ENCODE results near the gene OR2L8.
"Not testable (repeated sequence)": the region's sequence is repeated elsewhere in the genome, so short reads cannot be mapped to it uniquely, and the experiment has no call there.

Gene OR2L8

DNA sequence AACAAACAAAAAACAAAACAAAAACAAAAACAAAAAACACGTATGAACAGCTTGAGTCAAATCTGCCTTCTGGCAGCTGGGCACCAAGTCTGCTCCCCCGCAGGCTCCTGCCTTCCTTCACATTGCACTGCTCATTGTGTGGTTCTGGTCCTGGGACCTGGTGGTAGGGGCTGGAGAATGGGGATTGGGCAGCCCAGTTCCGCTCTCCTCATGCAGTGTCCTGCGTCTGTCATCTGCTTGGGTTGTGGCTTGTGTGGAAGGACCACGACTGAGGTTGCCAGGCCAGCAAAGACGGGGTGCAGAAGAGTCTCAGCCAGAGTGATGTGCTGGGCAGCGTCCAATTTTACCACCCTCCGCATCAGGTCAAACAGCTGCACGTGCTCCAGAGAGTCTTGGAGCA, 12.9 kb upstream of the OR2L8 start:
- no peaks in the 10 kb centered on the region for H3K27me3 ChIP-seq (ENCODE audit: control insufficient read depth, insufficient read depth, low read length)
- H3K9me3 ChIP-seq (ENCODE audit: control insufficient read depth, insufficient read depth, low read length): peaks cover 9% of the 10 kb centered on the region
- H3K9ac ChIP-seq (ENCODE audit: low read depth, low read length): no peak overlapping the region
- H3K4me3 ChIP-seq (ENCODE audit: low read depth, low read length): no peak overlapping the region
- H3K36me3 ChIP-seq (ENCODE audit: control insufficient read depth, insufficient read depth, low read length): peaks cover 2% of the 10 kb centered on the region
- no peaks in the 10 kb centered on the region for H3K4me1 ChIP-seq (ENCODE audit: control insufficient read depth, insufficient read depth, low read length)

DNA sequence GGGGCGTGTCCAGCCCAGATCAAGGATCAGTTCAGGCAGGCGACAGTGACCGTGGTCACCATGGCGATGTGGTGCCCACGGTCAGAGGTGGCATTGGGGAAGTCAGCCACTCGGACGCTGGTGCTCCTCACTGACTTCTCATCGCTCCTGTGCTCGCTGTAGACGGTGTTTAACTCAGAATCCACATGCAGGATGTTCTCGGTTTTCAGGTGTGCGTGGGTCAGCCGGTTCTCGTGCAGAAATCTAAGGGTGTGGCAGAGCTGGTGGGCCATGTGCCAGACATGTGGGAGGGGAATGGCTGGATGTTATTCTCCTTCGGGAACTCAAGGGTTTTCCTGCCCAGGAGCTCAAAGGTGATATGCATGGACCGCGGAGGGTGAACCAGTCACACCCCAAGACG, 12.2 kb upstream of the OR2L8 start:
- Histone ChIP-seq H3K4me3 (ENCODE audit: low read depth, low read length) (no peak overlapping the region), H3K9ac (ENCODE audit: low read depth, low read length) (no peak overlapping the region), H3K27me3 (ENCODE audit: control insufficient read depth, insufficient read depth, low read length) (no peaks in the 10 kb centered on the region), H3K36me3 (ENCODE audit: control insufficient read depth, insufficient read depth, low read length) (peaks cover 2% of the 10 kb centered on the region), H3K4me1 (ENCODE audit: control insufficient read depth, insufficient read depth, low read length) (no peaks in the 10 kb centered on the region), H3K9me3 (ENCODE audit: control insufficient read depth, insufficient read depth, low read length) (peaks cover 9% of the 10 kb centered on the region)

DNA sequence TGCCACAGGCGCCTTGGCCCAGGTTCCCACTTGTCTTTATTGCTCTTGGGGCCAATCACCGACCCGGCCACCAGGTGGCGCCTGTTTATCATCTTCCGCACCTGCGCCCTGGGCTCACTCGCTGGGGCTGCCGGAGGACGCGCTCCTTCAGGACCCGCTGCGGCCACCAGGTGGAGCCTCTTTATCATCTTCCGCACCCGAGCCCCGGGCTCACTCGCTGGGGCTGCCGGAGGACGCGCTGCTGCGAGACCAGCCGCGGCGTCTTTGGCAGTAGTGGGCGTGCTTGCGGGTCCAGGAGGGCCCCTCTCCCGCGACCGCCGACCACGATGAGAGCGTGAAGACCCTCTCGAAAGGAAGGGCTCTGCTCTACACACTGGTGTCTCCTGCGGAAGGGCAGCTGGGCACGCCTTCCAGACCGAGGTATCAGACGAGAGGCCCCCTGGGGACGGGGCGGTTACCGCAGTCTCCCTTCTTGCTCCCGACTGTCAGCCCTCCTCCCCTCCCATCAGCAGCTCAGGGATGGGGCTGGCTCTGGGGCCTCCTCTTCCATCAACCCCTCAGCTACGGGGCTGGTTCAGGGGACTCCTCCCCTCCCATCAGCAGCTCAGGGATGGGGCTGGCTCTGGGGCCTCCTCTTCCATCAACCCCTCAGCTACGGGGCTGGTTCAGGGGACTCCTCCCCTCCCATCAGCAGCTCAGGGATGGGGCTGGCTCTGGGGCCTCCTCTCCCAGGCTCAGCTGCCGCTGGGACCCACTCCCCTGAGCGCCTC, 11.5 kb upstream of the OR2L8 start:
- H3K4me3 ChIP-seq (ENCODE audit: low read depth, low read length): peak overlapping the region; percentile 53
- H3K27me3 ChIP-seq (ENCODE audit: control insufficient read depth, insufficient read depth, low read length); H3K9me3 ChIP-seq (ENCODE audit: control insufficient read depth, insufficient read depth, low read length); H3K36me3 ChIP-seq (ENCODE audit: control insufficient read depth, insufficient read depth, low read length); H3K4me1 ChIP-seq (ENCODE audit: control insufficient read depth, insufficient read depth, low read length); H3K9ac ChIP-seq (ENCODE audit: low read depth, low read length): not testable (repeated sequence)

DNA sequence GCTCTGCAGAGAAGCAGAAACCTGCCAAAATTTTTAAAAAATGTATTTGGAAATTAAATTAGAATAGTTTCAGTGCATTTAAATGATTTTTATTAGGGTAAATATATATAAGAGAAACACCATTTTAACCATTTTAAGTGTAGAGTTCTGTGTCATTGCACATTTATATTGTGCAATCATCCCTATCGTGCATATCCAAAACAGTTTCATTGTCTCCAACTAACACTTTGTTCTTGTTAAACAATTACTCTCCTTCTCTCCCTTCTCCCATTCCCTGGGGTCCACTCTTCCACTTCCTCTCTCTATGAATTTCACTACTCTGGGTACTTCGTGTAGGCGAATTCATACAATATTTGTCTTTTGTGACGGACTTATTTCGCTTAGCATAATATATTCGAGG, 6.0 kb upstream of the OR2L8 start:
- H3K9me3 ChIP-seq (ENCODE audit: control insufficient read depth, insufficient read depth, low read length): peaks cover 3% of the 10 kb centered on the region
- no peaks in the 10 kb centered on the region for H3K27me3 ChIP-seq (ENCODE audit: control insufficient read depth, insufficient read depth, low read length)
- no peak overlapping the region for H3K9ac ChIP-seq (ENCODE audit: low read depth, low read length)
- no peak overlapping the region for H3K4me3 ChIP-seq (ENCODE audit: low read depth, low read length)
- H3K36me3 ChIP-seq (ENCODE audit: control insufficient read depth, insufficient read depth, low read length): no peaks in the 10 kb centered on the region
- H3K4me1 ChIP-seq (ENCODE audit: control insufficient read depth, insufficient read depth, low read length): no peaks in the 10 kb centered on the region

DNA sequence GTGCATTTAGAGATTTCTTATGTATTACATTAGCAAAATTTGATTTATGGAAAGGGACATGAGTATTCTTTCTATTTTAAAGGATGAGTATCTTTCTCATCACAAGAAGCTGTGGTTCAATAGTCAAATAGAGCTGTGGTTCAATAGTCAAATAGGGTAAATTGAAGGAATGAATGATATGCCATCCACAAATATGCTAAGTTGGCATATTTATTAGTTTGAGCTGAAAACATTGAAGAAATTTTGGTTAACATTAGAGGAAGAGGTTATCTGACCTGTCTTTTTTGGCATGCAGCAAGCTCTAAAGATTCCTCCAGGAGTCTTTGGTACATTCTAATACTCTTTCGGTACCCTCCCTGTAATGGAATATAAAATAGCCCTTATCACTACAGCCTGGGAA, 4.8 kb downstream of the OR2L8 start:
- H3K36me3 ChIP-seq (ENCODE audit: control insufficient read depth, insufficient read depth, low read length): no peaks in the 10 kb centered on the region
- peaks cover 5% of the 10 kb centered on the region for H3K9me3 ChIP-seq (ENCODE audit: control insufficient read depth, insufficient read depth, low read length)
- no peaks in the 10 kb centered on the region for H3K27me3 ChIP-seq (ENCODE audit: control insufficient read depth, insufficient read depth, low read length)
- no peak overlapping the region for H3K4me3 ChIP-seq (ENCODE audit: low read depth, low read length)
- H3K9ac ChIP-seq (ENCODE audit: low read depth, low read length): no peak overlapping the region
- no peaks in the 10 kb centered on the region for H3K4me1 ChIP-seq (ENCODE audit: control insufficient read depth, insufficient read depth, low read length)

DNA sequence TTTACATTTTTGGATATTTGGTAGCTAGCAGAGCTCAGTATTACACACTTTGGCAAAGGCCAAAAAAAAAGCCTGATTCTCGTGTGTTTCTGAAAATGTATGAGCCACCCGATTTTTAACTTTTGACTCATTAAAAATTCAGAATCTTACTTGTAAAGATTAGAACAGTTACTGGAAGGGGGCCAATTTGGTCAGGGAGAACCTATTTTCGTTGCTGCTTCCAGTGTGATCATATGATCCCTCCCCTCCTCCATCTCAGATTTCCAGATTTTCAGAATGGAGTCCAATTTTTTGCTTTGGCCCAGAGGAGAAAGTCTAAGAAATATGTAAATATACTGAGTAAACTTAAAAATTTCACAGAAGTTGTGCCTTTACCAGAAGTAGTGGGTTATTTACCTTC, 13.1 kb downstream of the OR2L8 start:
- H3K9ac ChIP-seq (ENCODE audit: low read depth, low read length): no peak overlapping the region
- H3K9me3 ChIP-seq (ENCODE audit: control insufficient read depth, insufficient read depth, low read length): peaks cover 23% of the 10 kb centered on the region
- H3K27me3 ChIP-seq (ENCODE audit: control insufficient read depth, insufficient read depth, low read length): no peaks in the 10 kb centered on the region
- H3K36me3 ChIP-seq (ENCODE audit: control insufficient read depth, insufficient read depth, low read length): no peaks in the 10 kb centered on the region
- H3K4me3 ChIP-seq (ENCODE audit: low read depth, low read length): no peak overlapping the region
- no peaks in the 10 kb centered on the region for H3K4me1 ChIP-seq (ENCODE audit: control insufficient read depth, insufficient read depth, low read length)

DNA sequence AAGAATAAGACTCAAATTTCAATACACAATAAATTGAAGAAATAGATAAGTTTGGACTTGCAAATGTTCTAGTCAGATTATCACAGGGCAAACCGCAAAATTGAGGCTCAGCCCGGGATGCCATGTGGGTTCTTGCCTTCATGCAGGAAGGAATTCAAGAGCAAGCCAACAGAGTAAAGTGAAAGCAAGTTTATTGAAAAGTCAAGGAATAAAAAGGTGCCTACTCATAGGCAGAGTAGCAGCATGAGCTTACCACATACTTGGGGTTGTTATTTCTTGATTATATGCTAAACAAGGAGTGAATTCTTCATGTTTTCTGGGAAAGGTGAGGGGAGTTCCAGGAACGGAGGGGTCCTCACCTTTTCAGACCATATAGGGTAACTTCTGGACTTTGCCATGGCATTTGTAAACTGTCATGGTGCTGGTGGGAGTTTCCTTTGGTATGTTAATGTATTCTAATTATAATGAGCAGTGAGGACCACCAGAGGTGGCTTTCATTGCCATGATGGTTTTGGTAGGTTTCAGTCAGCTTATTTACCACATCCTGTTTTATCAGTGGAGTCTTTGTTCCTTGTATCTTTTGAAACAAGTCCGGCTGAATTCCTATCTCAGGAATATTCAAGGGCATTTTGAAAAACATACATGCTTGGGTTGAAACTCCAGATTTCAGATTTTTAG, 14.4 kb downstream of the OR2L8 start:
- H3K9me3 ChIP-seq (ENCODE audit: control insufficient read depth, insufficient read depth, low read length): peaks cover 23% of the 10 kb centered on the region
- no peak overlapping the region for H3K9ac ChIP-seq (ENCODE audit: low read depth, low read length)
- no peak overlapping the region for H3K4me3 ChIP-seq (ENCODE audit: low read depth, low read length)
- H3K36me3 ChIP-seq (ENCODE audit: control insufficient read depth, insufficient read depth, low read length): no peaks in the 10 kb centered on the region
- H3K4me1 ChIP-seq (ENCODE audit: control insufficient read depth, insufficient read depth, low read length): no peaks in the 10 kb centered on the region
- H3K27me3 ChIP-seq (ENCODE audit: control insufficient read depth, insufficient read depth, low read length): no peaks in the 10 kb centered on the region

DNA sequence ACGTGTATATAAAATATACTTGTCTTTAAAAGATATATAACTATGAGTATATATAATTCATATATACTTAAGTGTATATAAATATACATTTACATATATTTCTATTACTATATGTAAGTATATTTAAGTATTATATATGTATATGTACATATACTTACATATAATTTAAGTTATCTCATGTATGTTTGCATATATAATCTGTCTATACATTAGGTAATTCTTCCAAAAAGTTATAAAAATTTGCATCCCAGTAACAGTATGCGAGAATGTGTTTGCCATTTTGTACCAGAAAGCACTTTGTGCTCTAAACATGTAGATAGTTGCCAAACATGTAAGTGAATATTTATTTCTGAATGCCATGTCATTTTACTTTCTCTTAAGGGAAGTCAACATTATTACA, 16.3 kb downstream of the OR2L8 start, which contains the start of gene OR2AK2:
Gene OR2AK2 (plus strand): TSS at position 301 of the 400 bp plus-strand sequence. CDS start 144 bp downstream, outside the sequence.
- Histone ChIP-seq H3K9me3 (ENCODE audit: control insufficient read depth, insufficient read depth, low read length) (peaks cover 23% of the 10 kb centered on the region), H3K4me1 (ENCODE audit: control insufficient read depth, insufficient read depth, low read length) (no peaks in the 10 kb centered on the region), H3K9ac (ENCODE audit: low read depth, low read length) (no peak within 1 kb of the TSS), H3K27me3 (ENCODE audit: control insufficient read depth, insufficient read depth, low read length) (no peaks in the 10 kb centered on the region), H3K36me3 (ENCODE audit: control insufficient read depth, insufficient read depth, low read length) (no peaks in the 10 kb centered on the region), H3K4me3 (ENCODE audit: low read depth, low read length) (no peak within 1 kb of the TSS)

DNA sequence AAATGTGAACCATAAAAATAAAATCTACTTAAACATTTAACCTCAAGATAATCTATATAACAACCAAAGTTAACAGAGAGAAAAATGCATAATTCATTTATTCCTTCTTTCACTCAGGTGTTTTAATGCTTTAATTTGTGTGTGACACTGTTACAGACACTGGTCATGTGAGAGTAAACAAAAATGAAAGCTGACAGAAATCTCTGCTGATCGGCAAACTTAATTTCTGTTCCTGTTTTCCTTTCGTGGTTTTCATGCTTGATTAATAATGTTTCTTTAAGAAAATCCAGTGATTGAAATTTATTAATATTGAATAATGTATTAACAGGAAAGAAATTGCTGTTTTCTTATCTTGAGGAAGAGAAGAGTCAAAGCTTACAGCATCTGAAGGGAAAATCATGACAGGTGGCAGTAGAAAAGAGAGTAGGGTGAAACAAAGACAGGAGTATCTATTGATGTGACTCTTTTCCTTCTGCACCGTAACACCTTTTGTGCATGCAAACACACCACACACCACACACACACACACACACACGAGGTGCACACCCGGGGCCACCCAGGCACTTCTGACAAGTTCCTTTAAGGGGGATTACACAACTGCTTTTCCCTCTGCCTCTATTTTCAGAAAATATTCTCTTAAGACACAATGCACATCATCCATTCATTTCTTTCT, 18.0 kb downstream of the OR2L8 start:
- H3K36me3 ChIP-seq (ENCODE audit: control insufficient read depth, insufficient read depth, low read length): no peaks in the 10 kb centered on the region
- no peak overlapping the region for H3K4me3 ChIP-seq (ENCODE audit: low read depth, low read length)
- H3K9ac ChIP-seq (ENCODE audit: low read depth, low read length): no peak overlapping the region
- H3K9me3 ChIP-seq (ENCODE audit: control insufficient read depth, insufficient read depth, low read length): peaks cover 16% of the 10 kb centered on the region
- no peaks in the 10 kb centered on the region for H3K27me3 ChIP-seq (ENCODE audit: control insufficient read depth, insufficient read depth, low read length)
- H3K4me1 ChIP-seq (ENCODE audit: control insufficient read depth, insufficient read depth, low read length): no peaks in the 10 kb centered on the region

DNA sequence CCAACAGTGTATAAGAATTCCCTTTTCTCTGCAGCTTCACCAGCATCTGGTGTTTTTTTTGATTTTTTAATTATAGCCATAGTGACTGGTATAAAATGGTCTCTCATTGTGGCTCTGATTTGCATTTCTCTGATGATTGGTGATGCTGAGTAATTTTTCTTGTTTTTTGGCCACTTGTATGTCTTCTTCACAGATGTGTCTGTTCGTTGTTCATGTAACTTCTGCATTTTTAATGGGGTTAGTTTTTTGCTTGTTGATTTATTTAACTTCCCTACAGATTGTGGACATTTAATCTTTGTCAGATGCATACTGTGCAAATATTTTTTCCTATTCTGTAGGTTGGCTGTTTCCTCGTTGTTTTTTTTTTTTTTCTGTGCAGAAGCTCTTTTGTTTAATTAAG, 44.3 kb downstream of the OR2L8 start:
- no peak overlapping the region for H3K9ac ChIP-seq (ENCODE audit: low read depth, low read length)
- no peaks in the 10 kb centered on the region for H3K27me3 ChIP-seq (ENCODE audit: control insufficient read depth, insufficient read depth, low read length)
- H3K36me3 ChIP-seq (ENCODE audit: control insufficient read depth, insufficient read depth, low read length): no peaks in the 10 kb centered on the region
- no peak overlapping the region for H3K4me3 ChIP-seq (ENCODE audit: low read depth, low read length)
- peaks cover 18% of the 10 kb centered on the region for H3K9me3 ChIP-seq (ENCODE audit: control insufficient read depth, insufficient read depth, low read length)
- H3K4me1 ChIP-seq (ENCODE audit: control insufficient read depth, insufficient read depth, low read length): no peaks in the 10 kb centered on the region

DNA sequence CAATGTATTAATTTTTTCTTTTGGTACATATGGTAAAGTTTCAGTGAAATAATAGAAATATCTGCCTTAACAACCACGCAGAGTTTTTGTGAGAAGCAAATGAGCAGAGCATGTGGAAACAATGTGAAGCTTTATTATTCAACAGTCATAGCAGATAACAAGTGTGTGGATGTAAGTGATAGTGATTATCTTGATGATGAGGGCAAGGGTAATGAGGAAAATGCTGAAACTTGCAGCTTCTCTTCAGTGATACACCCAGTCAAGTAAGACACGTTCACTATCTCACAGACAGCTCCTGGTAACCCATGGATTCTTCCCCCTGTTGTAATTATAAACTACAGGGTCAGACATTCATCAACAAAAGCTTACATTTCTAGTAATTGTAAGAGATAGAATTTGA, 50.2 kb downstream of the OR2L8 start:
- Histone ChIP-seq H3K4me3 (ENCODE audit: low read depth, low read length) (no peak overlapping the region), H3K9ac (ENCODE audit: low read depth, low read length) (no peak overlapping the region), H3K9me3 (ENCODE audit: control insufficient read depth, insufficient read depth, low read length) (peaks cover 13% of the 10 kb centered on the region), H3K4me1 (ENCODE audit: control insufficient read depth, insufficient read depth, low read length) (no peaks in the 10 kb centered on the region), H3K36me3 (ENCODE audit: control insufficient read depth, insufficient read depth, low read length) (no peaks in the 10 kb centered on the region), H3K27me3 (ENCODE audit: control insufficient read depth, insufficient read depth, low read length) (no peaks in the 10 kb centered on the region)

All from iPS-15b (cell line).